Renal cortical epithelial cell (primary cell): ENCODE data around the gene NMNAT2. TPM values are rescaled to one million over a fixed set of nuclear protein-coding genes. Genes with fewer than 3 reads are reported as not detected.
"Not testable (repeated sequence)": the region's sequence is repeated elsewhere in the genome, so short reads cannot be mapped to it uniquely, and the experiment has no call there.

Source experiments
- DNase-seq: peaks from one replicate; pipeline ENCODE4 v3.0.0-alpha.2; 2011; ENCODE audit warnings: low read depth
- total RNA-seq: library from RNA; depleted of rRNA; stranded (reverse); fragments of >200 nt; gene quantifications from 2 replicates; pipeline ENCODE4 v1.2.3, GENCODE V29; 2014

The NMNAT2 gene
- total RNA-seq, 1 donor from 2014 or later = 0.65 TPM

- DNase-seq = no peak
These were observed 132.4 kb downstream of the NMNAT2 start for GRCh38 chr1:183285746-183286145.

GRCh38 chr1:183285256-183285655, 132.9 kb downstream of the NMNAT2 start:
- DNase-seq = no peak

- DNase-seq = no peak
These were observed 134.1 kb downstream of the NMNAT2 start for GRCh38 chr1:183284086-183284485.

- no peak for DNase-seq
These were observed 134.9 kb downstream of the NMNAT2 start for GRCh38 chr1:183283286-183283685.

GRCh38 chr1:183282101-183282855, 135.9 kb downstream of the NMNAT2 start:
- no peak for DNase-seq

- DNase-seq = peak; percentile 89
These were observed 136.6 kb downstream of the NMNAT2 start for GRCh38 chr1:183281553-183282091.

GRCh38 chr1:183281039-183281438, 137.1 kb downstream of the NMNAT2 start:
- peak; percentile 46 for DNase-seq

- DNase-seq = peak; percentile 49
These were observed 138.3 kb downstream of the NMNAT2 start for GRCh38 chr1:183279835-183280234.

GRCh38 chr1:183278739-183279591, 139.2 kb downstream of the NMNAT2 start:
- peak; percentile 96 for DNase-seq

- peak; percentile 74 for DNase-seq
These were observed 140.1 kb downstream of the NMNAT2 start for GRCh38 chr1:183277821-183278738.

- peak; percentile 76 for DNase-seq
These were observed 141.6 kb downstream of the NMNAT2 start for GRCh38 chr1:183276386-183277080.

- no peak for DNase-seq
These were observed 142.9 kb downstream of the NMNAT2 start for GRCh38 chr1:183275322-183275721.

GRCh38 chr1:183274836-183275235, 143.3 kb downstream of the NMNAT2 start:
- DNase-seq = no peak

- DNase-seq = not testable (repeated sequence)
These were observed 144.2 kb downstream of the NMNAT2 start for GRCh38 chr1:183273984-183274383.

GRCh38 chr1:183273300-183273699, 144.9 kb downstream of the NMNAT2 start:
- no peak for DNase-seq

- peak; percentile 92 for DNase-seq
These were observed 145.8 kb downstream of the NMNAT2 start for GRCh38 chr1:183272390-183272848.

- DNase-seq = peak; percentile 89
These were observed 147.5 kb downstream of the NMNAT2 start for GRCh38 chr1:183270541-183271141.

- peak; percentile 47 for DNase-seq
These were observed 150.3 kb downstream of the NMNAT2 start for GRCh38 chr1:183267646-183268431.

- no peak for DNase-seq
These were observed 154.1 kb downstream of the NMNAT2 start for GRCh38 chr1:183263886-183264602.
